PFSK-1 (cell line): Measurements from ENCODE around the gene HMMR.

ENCODE experiments used
- FOXP2 ChIP-seq: optimal IDR thresholded peaks from 2 replicates; pipeline ENCODE3; 2011; ENCODE audit warnings: borderline replicate concordance, control low read depth, inconsistent platforms; ENCODE audit not compliant: insufficient read depth; ENCODE audit errors: extremely low read length, extremely low read depth
- POLR2AphosphoS5 ChIP-seq: IDR thresholded peaks from 2 replicates; pipeline ENCODE4 v1.6.1; 2012; ENCODE audit warnings: low read depth, mild to moderate bottlenecking, control low read depth, low read length, moderate library complexity
- SIN3A ChIP-seq: IDR thresholded peaks from 2 replicates; pipeline ENCODE4 v1.6.1; 2012; ENCODE audit warnings: mild to moderate bottlenecking, low read length, moderate library complexity, borderline replicate concordance; ENCODE audit not compliant: insufficient read depth
- TAF1 ChIP-seq: IDR thresholded peaks from 2 replicates; pipeline ENCODE4 v1.6.1; 2012; ENCODE audit warnings: low read length, control low read depth, borderline replicate concordance; ENCODE audit not compliant: insufficient read depth
- TF ChIP-seq, protein P1 (sequence below), 2 experiments: IDR thresholded peaks; 2 replicates each; pipeline versions ENCODE4 v1.6.1 to v1.8.0; 2011 to 2012; ENCODE audit warnings: low read depth in 2 of 2, low read length in 2 of 2, control low read depth in 1 of 2, inconsistent platforms in 1 of 2, mild to moderate bottlenecking in 1 of 2, moderate library complexity in 1 of 2; ENCODE audit not compliant: insufficient read depth in 1 of 2

Gene HMMR

GRCh38 chr5:163436515-163436914 lies 23.9 kb upstream of the HMMR start:
- TF ChIP-seq POLR2AphosphoS5 (no peak), FOXP2 (no peak), TAF1 (no peak), SIN3A (no peak)
- TF ChIP-seq, protein P1, sequence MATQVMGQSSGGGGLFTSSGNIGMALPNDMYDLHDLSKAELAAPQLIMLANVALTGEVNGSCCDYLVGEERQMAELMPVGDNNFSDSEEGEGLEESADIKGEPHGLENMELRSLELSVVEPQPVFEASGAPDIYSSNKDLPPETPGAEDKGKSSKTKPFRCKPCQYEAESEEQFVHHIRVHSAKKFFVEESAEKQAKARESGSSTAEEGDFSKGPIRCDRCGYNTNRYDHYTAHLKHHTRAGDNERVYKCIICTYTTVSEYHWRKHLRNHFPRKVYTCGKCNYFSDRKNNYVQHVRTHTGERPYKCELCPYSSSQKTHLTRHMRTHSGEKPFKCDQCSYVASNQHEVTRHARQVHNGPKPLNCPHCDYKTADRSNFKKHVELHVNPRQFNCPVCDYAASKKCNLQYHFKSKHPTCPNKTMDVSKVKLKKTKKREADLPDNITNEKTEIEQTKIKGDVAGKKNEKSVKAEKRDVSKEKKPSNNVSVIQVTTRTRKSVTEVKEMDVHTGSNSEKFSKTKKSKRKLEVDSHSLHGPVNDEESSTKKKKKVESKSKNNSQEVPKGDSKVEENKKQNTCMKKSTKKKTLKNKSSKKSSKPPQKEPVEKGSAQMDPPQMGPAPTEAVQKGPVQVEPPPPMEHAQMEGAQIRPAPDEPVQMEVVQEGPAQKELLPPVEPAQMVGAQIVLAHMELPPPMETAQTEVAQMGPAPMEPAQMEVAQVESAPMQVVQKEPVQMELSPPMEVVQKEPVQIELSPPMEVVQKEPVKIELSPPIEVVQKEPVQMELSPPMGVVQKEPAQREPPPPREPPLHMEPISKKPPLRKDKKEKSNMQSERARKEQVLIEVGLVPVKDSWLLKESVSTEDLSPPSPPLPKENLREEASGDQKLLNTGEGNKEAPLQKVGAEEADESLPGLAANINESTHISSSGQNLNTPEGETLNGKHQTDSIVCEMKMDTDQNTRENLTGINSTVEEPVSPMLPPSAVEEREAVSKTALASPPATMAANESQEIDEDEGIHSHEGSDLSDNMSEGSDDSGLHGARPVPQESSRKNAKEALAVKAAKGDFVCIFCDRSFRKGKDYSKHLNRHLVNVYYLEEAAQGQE (IDR thresholded peaks at IDR 0.05; ENCODE audit: insufficient read depth in 1 of 2, low read depth in 2 of 2, low read length in 2 of 2), result no peak

DNA sequence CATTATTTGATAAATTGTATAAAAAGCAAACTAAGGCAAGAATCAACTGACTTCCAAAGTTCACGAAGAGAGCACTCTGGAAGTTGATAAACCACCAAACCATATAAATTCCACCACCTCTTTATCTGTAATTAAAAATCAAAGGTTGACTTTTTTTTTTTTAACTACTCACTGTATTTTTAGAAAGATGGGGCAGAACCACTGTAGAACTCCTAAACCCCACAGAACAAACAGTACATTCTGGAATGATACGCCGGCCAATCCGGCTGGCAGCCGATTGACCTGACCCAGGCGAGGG lies 23.5 kb upstream of the HMMR start:
- no peak for TF ChIP-seq FOXP2
- peak; percentile 92; the same call in 1 of the 2 replicates for TF ChIP-seq POLR2AphosphoS5

DNA sequence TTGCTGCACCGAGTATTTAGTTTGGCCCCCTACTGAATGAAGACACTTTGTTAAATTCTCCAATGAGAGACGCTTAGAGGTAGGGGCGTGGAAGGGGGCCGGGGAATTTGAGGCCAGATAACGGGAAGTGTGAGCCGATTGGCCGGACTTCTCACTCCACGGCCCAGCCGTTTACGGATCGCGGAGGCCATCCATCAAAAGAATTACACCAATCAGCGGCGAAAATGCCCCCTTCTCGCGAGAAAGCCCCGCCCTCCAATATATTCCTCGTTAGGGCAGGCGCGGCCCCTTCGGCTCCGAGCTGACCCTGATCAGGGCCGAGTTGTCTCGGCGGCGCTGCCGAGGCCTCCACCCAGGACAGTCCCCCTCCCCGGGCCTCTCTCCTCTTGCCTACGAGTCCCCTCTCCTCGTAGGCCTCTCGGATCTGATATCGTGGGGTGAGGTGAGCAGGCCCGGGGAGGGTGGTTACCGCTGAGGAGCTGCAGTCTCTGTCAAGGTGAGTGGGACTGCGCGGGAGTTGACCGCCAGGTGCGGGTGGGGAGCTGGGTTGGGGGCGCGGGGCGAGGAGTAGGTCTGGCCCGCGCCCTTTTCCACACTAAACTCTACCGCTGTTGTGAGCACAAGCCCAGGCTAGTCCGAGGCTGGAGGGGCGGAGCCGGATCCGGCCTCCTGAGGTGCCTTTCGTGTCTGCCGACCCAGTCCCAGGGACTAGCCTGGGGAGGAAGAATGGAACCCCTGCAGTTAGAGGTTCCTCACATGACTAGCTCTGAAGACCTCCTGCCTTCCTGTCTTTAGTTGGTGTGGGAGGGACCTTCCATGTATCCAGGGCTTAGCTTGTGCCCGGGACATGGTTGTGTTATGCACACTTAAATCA lies 22.9 kb upstream of the HMMR start, which contains the start of gene CCNG1:
Gene CCNG1 (plus strand): TSS at position 287 of the 874 bp plus-strand sequence. CDS start 1,662 bp downstream, outside the sequence.
- TF ChIP-seq FOXP2 (no peak), TAF1 (peak; percentile 97), POLR2AphosphoS5 (peak; percentile 99), SIN3A (no peak; the same call in 1 of the 2 replicates)
- TF ChIP-seq, protein P1 (IDR thresholded peaks at IDR 0.05; ENCODE audit: insufficient read depth in 1 of 2, low read depth in 2 of 2, low read length in 2 of 2), result 0 out of 4 replicates have a peak, but pooled peaks have one; percentile 1 to 50

DNA sequence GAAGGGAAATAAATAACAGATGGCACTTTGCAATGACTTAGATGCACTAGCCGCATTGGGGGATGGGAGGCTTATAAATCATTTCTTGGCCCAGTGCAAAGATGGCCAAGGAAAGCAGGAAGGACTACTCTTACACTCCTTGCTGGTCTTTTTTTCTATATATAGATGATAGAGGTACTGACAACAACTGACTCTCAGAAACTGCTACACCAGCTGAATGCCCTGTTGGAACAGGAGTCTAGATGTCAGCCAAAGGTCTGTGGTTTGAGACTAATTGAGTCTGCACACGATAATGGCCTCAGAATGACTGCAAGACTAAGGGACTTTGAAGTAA lies 21.4 kb upstream of the HMMR start:
- TF ChIP-seq POLR2AphosphoS5, result no peak
- TF ChIP-seq, protein P1 (IDR thresholded peaks at IDR 0.05; ENCODE audit: insufficient read depth in 1 of 2, low read depth in 2 of 2, low read length in 2 of 2), result no peak
- TF ChIP-seq TAF1, result no peak
- TF ChIP-seq FOXP2, result no peak
- TF ChIP-seq SIN3A, result no peak

- no peak for TF ChIP-seq POLR2AphosphoS5
- no peak for TF ChIP-seq TAF1
- no peak for TF ChIP-seq FOXP2
- TF ChIP-seq, protein P1 (IDR thresholded peaks at IDR 0.05; ENCODE audit: insufficient read depth in 1 of 2, low read depth in 2 of 2, low read length in 2 of 2), result no peak
- TF ChIP-seq SIN3A, result no peak
Observed at GRCh38 chr5:163440954-163441353, 19.5 kb upstream of the HMMR start.
